HT-29 (cell line): ENCODE data around the gene MTSS2. TPM values are rescaled to one million over a fixed set of nuclear protein-coding genes. Genes with fewer than 3 reads are reported as not detected.
A peak's percentile ranks its signal among the peaks of the same experiment; 100 is the strongest.

Experiments
- DNase-seq: peaks from one replicate; pipeline ENCODE4 v3.0.0-alpha.2; 2015; ENCODE audit warnings: low spot score
- total RNA-seq: library from RNA; depleted of rRNA; stranded (reverse); fragments of >200 nt; shearing (Covaris generic); gene quantifications from 2 replicates; pipeline ENCODE4 v1.2.3, GENCODE V29; 2014

MTSS2 gene
- total RNA-seq, 1 experiment from 2014 or later = 23.0 TPM

GRCh38 chr16:70700101-70701020 lies 14.5 kb upstream of the MTSS2 start:
- DNase-seq = no peak

GRCh38 chr16:70699696-70700095 lies 13.8 kb upstream of the MTSS2 start:
- DNase-seq = no peak

- DNase-seq = no peak
Observed at GRCh38 chr16:70698901-70699300, 13.0 kb upstream of the MTSS2 start.

- no peak for DNase-seq
Observed at GRCh38 chr16:70697594-70698170, 11.8 kb upstream of the MTSS2 start.

GRCh38 chr16:70696952-70697593 lies 11.2 kb upstream of the MTSS2 start:
- DNase-seq = peak; percentile 48

GRCh38 chr16:70696355-70696754 lies 10.5 kb upstream of the MTSS2 start:
- DNase-seq = no peak

GRCh38 chr16:70695331-70696070 lies 9.6 kb upstream of the MTSS2 start:
- DNase-seq = peak; percentile 70

GRCh38 chr16:70694868-70695218 lies 9.0 kb upstream of the MTSS2 start:
- DNase-seq = no peak

GRCh38 chr16:70694088-70694867 lies 8.4 kb upstream of the MTSS2 start:
- DNase-seq = peak; percentile 28

- no peak for DNase-seq
Observed at GRCh38 chr16:70692873-70693671, 7.2 kb upstream of the MTSS2 start.

GRCh38 chr16:70692130-70692872 lies 6.4 kb upstream of the MTSS2 start:
- no peak for DNase-seq

- DNase-seq = peak; percentile 25
Observed at GRCh38 chr16:70691223-70692129, 5.6 kb upstream of the MTSS2 start.

GRCh38 chr16:70689970-70690891 lies 4.4 kb upstream of the MTSS2 start:
- no peak for DNase-seq

GRCh38 chr16:70689035-70689969 lies 3.4 kb upstream of the MTSS2 start:
- DNase-seq = peak; percentile 58

- DNase-seq = no peak
Observed at GRCh38 chr16:70688246-70688742, 2.4 kb upstream of the MTSS2 start.

GRCh38 chr16:70687671-70688245 lies 1.9 kb upstream of the MTSS2 start:
- DNase-seq = no peak
